CD4-positive, alpha-beta T cell (primary cell): ENCODE measurements around the gene DYSF. TPM values are rescaled to one million over a fixed set of nuclear protein-coding genes. Genes with fewer than 3 reads are reported as not detected.

Experiments used
- ATAC-seq: fragments of 200-7000 bp; cut with Tn5 transposase; one replicate; pipeline ENCODE4 v1.10.0; 2022; ENCODE audit warnings: mild to moderate bottlenecking; ENCODE audit not compliant: poor library complexity
- CTCF ChIA-PET: fragments of 350-600 bp; sonication (Branson Sonifier 250); formaldehyde crosslinking; loops from one replicate; lab custom pipeline; 2021; ENCODE audit warnings: antibody characterized with exemption, inconsistent platforms; lab: Charles Lee
- POLR2A ChIA-PET: fragments of 350-600 bp; sonication (Branson Sonifier 250); formaldehyde crosslinking; loops from one replicate; lab custom pipeline; 2021; ENCODE audit warnings: antibody characterized with exemption, inconsistent platforms; lab: Charles Lee
- DNase-seq, 14 experiments: peaks; one replicate each; pipeline ENCODE4 v3.0.0-alpha.2; 2013 to 2020; ENCODE audit warnings: mixed read lengths in 2 of 14
- H3K27ac ChIP-seq, 2 donors: one replicate each; pipeline versions ENCODE4 v1.5.1 to v1.7.0; 2013; ENCODE audit warnings: low read length in 2 of 2, low read depth in 1 of 2, mild to moderate bottlenecking in 1 of 2
- H3K27me3 ChIP-seq, 2 experiments: 1 replicate in 1 of 2; 2 replicates in 1 of 2; pipeline versions ENCODE4 v1.6.1 to v1.7.0; 2013; ENCODE audit warnings: low read length in 2 of 2, control low read depth in 1 of 2, mild to moderate bottlenecking in 1 of 2, moderate library complexity in 1 of 2; ENCODE audit not compliant: insufficient read depth in 2 of 2, control insufficient read depth in 1 of 2
- H3K36me3 ChIP-seq: one replicate; pipeline ENCODE4 v1.6.1; 2013; ENCODE audit warnings: low read length, control low read depth; ENCODE audit not compliant: insufficient read depth
- H3K4me1 ChIP-seq: one replicate; pipeline ENCODE4 v1.6.1; 2013; ENCODE audit warnings: low read length, control low read depth; ENCODE audit not compliant: insufficient read depth
- H3K4me3 ChIP-seq: one replicate; pipeline ENCODE4 v1.5.1; 2013; ENCODE audit warnings: mild to moderate bottlenecking, low read length, moderate library complexity
- H3K9me3 ChIP-seq, 2 experiments: 1 replicate in 1 of 2; 2 replicates in 1 of 2; pipeline versions ENCODE4 v1.6.1 to v1.7.0; 2013; ENCODE audit warnings: low read length in 2 of 2, mild to moderate bottlenecking in 2 of 2, control low read depth in 1 of 2, moderate library complexity in 1 of 2; ENCODE audit not compliant: control insufficient read depth in 1 of 2, insufficient read depth in 1 of 2
- H3K27ac Mint-ChIP-seq: one replicate; pipeline ENCODE4 v1.8.0; 2020; ENCODE audit warnings: mixed read lengths
- H3K27me3 Mint-ChIP-seq: one replicate; pipeline ENCODE4 v1.8.0; 2021; ENCODE audit warnings: mixed read lengths
- H3K36me3 Mint-ChIP-seq: one replicate; pipeline ENCODE4 v1.8.0; 2021; ENCODE audit warnings: low read depth, mixed read lengths
- H3K4me1 Mint-ChIP-seq: one replicate; pipeline ENCODE4 v1.8.0; 2021; ENCODE audit warnings: low read depth, mixed read lengths
- H3K4me3 Mint-ChIP-seq: one replicate; pipeline ENCODE4 v1.8.0; 2020; ENCODE audit warnings: mild to moderate bottlenecking, mixed read lengths
- H3K9me3 Mint-ChIP-seq: one replicate; pipeline ENCODE4 v1.8.0; 2020; ENCODE audit warnings: mixed read lengths
- CTCF ChIP-seq: fragments of 200-600 bp; IDR thresholded peaks from one replicate; pipeline ENCODE4 v1.8.0; 2022; ENCODE audit warnings: antibody characterized with exemption, mild to moderate bottlenecking
- intact Hi-C, 2 experiments: fragments of 100-400 bp; cut with DNase I in 1 of 2; cut with micrococcal nuclease in 1 of 2; formaldehyde crosslinking; loops; one replicate each; pipeline versions ENCODE4 v1.15.1 to v1.9.0; 2023 to 2025; cut with DNase I, micrococcal nuclease
- total RNA-seq, 174 experiments: library from RNA in 2 of 174; stranded (reverse) in 2 of 174; gene quantifications; one replicate each; pipeline ENCODE4 v1.2.3 and lab custom pipeline; 2021 to 2026

DYSF gene
- total RNA-seq, 2 experiments from 2014 or later: 0.27 to 0.31 TPM

DNA sequence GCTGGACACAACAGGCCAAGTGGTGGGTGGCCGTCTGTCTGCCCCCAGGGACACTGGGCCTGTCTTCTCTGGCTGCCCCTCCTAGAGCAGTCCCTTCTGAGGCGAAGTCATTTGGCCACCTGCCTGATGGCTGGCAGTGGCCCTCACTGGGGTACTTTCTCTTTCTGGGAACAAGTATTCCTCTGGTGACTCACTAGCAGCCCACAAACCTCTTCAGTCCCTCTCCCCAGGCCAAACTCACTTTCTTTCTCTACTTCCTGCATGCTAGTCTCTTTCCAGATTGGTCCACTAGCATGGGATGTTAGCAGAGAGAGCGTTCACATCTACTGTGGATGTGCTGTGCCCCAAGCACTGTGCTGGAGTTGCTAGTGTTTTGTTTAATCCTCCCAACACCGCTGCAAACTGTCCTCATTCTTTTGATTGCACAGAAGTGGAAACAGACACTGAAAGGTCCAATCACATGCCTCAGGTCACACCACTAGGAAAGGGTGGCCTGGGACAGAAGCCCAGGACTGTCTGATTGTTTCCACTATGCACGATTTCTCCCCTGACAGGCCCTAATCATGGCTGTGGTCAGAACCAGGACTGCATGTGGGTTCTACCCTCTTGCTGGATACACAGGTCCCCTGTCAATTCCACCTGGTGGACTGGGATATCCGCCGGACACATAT is 5.2 kb downstream of the DYSF start:
- ChIA-PET POLR2A (no interaction called here), CTCF (no interaction called here)
- Histone ChIP-seq H3K27me3 (peaks cover 20 to 24% of the 10 kb centered on the region in 2 experiments), H3K27ac (no peak overlapping the region), H3K4me3 (no peak overlapping the region), H3K9me3 (peaks cover 0 to 22% of the 10 kb centered on the region in 2 experiments), H3K36me3 (no peaks in the 10 kb centered on the region), H3K4me1 (peaks cover 12% of the 10 kb centered on the region)
- no peaks in the 10 kb centered on the region for H3K36me3 Mint-ChIP-seq
- no peaks in the 10 kb centered on the region for H3K9me3 Mint-ChIP-seq
- ATAC-seq (no peak), DNase-seq (no peak)
- no peak overlapping the region for H3K27ac Mint-ChIP-seq
- no peak overlapping the region for H3K4me3 Mint-ChIP-seq
- peaks cover 40% of the 10 kb centered on the region for H3K27me3 Mint-ChIP-seq
- no peak for TF ChIP-seq CTCF
- intact Hi-C loops: no loop called here
- H3K4me1 Mint-ChIP-seq: peaks cover 4% of the 10 kb centered on the region

GRCh38 chr2:71459084-71459431 is 5.7 kb downstream of the DYSF start:
- intact Hi-C loops: no loop called here
- no peak for DNase-seq
- Mint-ChIP-seq H3K9me3 (no peaks in the 10 kb centered on the region), H3K27ac (no peak overlapping the region), H3K4me3 (no peak overlapping the region), H3K4me1 (peaks cover 4% of the 10 kb centered on the region), H3K36me3 (no peaks in the 10 kb centered on the region), H3K27me3 (peaks cover 40% of the 10 kb centered on the region)
- TF ChIP-seq CTCF: no peak
- H3K36me3 ChIP-seq: no peaks in the 10 kb centered on the region
- peaks cover 7% of the 10 kb centered on the region for H3K4me1 ChIP-seq
- no peak overlapping the region for H3K27ac ChIP-seq
- H3K27me3 ChIP-seq: peaks cover 19 to 24% of the 10 kb centered on the region in 2 experiments
- H3K4me3 ChIP-seq: no peak overlapping the region
- ChIA-PET POLR2A (no interaction called here), CTCF (no interaction called here)
- H3K9me3 ChIP-seq: peaks cover 0 to 18% of the 10 kb centered on the region in 2 experiments
- ATAC-seq: no peak

- Histone ChIP-seq H3K4me1 (no peaks in the 10 kb centered on the region), H3K4me3 (no peak overlapping the region), H3K9me3 (peaks cover 0 to 14% of the 10 kb centered on the region in 2 experiments), H3K36me3 (no peaks in the 10 kb centered on the region), H3K27ac (no peak overlapping the region), H3K27me3 (peaks cover 15 to 24% of the 10 kb centered on the region in 2 experiments)
- peaks cover 4% of the 10 kb centered on the region for H3K4me1 Mint-ChIP-seq
- intact Hi-C loops: no loop called here
- TF ChIP-seq CTCF: no peak
- no peak for ATAC-seq
- no peak overlapping the region for H3K27ac Mint-ChIP-seq
- peaks cover 31% of the 10 kb centered on the region for H3K27me3 Mint-ChIP-seq
- DNase-seq: no peak
- no peaks in the 10 kb centered on the region for H3K36me3 Mint-ChIP-seq
- ChIA-PET CTCF (no interaction called here), POLR2A (no interaction called here)
- H3K9me3 Mint-ChIP-seq: no peaks in the 10 kb centered on the region
- H3K4me3 Mint-ChIP-seq: no peak overlapping the region
Measured at GRCh38 chr2:71460056-71460455, 6.7 kb downstream of the DYSF start.
